GM19193 (cell line): Measurements from ENCODE around the gene PKD1.

ENCODE experiments used
- POLR2A ChIP-seq: IDR thresholded peaks from 4 replicates; pipeline ENCODE4 v1.6.1; 2011; ENCODE audit not compliant: insufficient read depth, insufficient read length; ENCODE audit errors: extremely low read depth

The PKD1 gene

GRCh38 chr16:2149630-2150417, 14.1 kb upstream of the PKD1 start:
- no peak for TF ChIP-seq POLR2A

DNA sequence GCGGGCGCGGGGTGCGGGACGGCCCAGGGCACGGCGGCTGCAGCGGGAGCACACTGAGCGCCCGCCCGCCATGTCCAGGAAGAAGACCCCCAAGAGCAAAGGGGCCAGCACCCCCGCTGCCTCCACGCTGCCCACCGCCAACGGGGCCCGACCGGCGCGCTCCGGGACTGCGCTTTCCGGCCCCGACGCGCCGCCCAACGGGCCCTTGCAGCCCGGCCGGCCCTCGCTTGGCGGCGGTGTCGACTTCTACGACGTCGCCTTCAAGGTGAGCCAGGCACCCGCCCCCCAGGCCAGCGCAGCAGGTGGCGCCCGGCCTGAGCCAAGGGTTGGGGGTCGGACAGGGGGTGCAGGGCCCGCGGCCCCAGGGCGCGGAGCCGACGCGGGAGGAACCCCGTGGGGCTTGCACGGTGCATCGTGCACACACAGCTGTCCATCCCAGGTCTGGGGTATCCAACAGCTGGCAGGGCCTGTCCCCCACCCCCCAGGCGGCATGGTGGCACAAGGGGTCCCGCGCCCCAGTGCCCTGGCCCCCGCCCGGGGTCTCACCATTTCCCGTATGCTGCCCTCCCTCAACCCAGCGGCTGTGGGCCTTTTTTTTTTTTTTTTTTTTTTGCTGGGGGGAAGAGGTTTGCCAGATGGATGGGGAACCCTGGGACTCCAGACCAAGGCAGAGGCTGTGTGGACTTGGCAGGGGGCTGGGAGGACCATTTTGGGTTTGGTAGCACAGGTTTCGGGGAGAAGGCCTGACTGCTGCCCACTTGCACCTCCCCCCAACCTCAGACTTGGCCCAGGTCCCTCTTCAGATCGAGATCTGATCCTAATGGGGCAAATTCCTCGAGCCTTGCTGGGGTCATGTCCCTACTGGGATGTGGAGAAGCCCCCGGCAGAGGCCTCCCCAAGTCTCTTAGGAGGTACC, 13.3 kb upstream of the PKD1 start:
- no peak for TF ChIP-seq POLR2A

DNA sequence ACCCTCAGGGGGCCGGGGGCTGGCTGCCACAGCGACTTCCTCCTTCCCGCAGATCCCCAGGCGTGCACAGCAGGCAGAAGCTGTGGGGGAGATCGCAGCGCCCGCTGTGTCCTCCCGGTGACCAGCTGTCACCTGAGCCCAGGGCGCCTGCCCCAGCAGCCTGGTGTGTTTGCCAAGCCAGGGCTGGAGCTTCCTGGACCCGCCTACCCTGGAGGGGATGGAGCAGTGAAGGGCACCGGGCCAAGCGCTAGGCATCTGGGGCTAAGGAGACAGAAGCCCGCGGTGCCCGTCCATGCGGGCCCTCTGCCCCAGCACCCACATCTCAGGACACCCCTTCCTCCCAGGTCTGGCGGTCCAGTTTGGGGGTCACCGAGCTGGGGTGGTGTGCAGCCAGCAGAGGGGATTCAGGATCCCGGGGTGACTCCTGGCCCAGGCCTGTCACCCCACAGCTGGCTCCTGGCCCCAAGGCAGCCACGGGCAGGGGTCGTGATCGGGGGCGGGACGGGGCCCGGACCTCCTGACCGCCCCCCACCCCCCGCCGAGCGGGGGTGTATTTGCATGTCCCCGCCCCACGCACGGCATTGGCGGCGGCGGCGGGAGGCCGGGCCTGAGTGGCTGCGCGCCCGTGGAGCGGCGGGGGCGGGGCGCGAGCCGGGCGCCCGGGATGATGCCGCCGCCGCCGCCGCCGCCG, 12.4 kb upstream of the PKD1 start, which contains the start of gene RAB26:
Gene RAB26, plus strand, starts transcription at position 645 of the 691 bp plus-strand sequence. CDS start 159 bp downstream, outside the sequence.
- no peak for TF ChIP-seq POLR2A

DNA sequence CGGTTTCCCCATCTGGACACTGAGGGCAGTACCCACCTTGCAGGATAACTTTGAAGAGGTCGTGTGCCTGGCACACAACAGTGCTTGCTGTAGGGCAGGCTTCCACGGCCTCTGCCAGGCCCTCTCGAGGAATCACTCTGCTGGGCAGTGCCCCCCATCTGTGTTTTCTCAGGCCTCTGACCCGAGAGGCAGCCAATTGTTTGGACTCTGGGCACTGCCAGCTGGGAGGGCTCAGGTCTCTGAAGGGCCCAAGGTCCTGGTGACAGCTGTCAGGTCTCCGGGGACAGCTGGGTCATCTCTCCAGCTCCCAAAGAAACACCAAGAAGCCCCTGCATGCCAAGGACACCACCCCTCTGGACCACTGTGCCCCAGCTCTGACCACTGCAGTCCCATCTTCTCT, 11.7 kb upstream of the PKD1 start:
- TF ChIP-seq POLR2A = no peak

- TF ChIP-seq POLR2A = no peak
Observed at GRCh38 chr16:2145843-2146242, 10.1 kb upstream of the PKD1 start.

- no peak for TF ChIP-seq POLR2A
Observed at GRCh38 chr16:2143878-2144485, 8.3 kb upstream of the PKD1 start.

GRCh38 chr16:2142942-2143877, 7.5 kb upstream of the PKD1 start:
- no peak for TF ChIP-seq POLR2A

DNA sequence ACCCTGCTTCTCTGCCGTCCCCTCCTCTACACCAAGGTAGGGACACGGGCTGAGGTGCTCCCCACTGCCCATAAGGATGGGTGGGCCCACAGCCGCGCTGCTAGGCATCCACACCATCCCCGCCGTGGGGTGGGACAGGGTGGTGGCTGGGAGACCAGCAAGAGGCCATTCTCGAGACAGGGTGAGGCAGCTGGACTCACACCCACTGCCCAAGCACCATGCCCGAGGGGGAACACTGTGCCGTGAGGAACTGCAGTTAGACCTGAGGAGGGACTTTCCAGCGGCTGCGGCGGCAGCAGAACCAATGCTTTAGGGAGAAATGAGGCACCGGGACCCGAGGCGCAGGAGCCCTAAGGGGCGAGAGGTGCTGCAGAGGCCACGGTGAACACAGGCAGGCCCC, 13.3 kb downstream of the PKD1 start:
- no peak for TF ChIP-seq POLR2A

GRCh38 chr16:2121853-2122252, 13.8 kb downstream of the PKD1 start:
- no peak for TF ChIP-seq POLR2A

DNA sequence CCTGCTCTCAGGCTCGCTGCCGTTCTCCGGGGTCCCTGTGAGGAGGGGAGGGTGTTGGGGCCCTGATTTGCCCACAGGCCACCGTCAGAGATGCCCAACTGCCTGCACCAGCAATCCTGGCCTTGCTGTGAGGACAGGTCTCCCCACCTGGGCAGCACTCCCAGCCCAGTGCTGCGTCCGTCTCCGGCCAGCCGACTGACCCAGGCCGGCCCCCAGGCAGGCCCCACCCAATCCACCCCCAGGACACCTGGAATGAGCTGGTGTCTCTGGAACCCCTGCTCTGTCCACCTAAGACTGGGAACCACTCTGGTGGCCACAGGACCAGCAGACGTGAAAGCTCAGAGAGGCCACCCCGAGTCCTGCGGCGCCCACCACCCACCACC, 20.1 kb downstream of the PKD1 start:
- no peak for TF ChIP-seq POLR2A

DNA sequence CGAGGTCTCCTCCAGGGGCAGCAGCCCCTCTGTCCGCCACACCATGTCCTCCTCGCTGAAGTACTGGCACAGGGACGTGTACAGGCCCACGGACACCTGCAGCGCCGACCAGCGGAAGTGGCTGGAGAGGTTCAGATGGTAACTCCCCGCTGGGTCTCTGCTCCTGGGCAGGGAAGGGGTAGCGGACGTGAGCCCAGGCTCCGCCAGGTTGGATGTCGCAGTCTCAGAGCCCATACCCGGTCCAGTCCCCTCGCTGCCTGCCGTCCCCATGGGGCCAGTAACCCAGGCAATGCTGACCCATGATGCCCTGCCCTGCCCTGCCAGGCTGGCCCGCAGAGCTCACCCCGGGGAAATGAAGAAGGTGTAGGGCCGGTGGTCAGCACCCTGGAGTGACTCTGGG, 33.2 kb downstream of the PKD1 start:
- TF ChIP-seq POLR2A = no peak

DNA sequence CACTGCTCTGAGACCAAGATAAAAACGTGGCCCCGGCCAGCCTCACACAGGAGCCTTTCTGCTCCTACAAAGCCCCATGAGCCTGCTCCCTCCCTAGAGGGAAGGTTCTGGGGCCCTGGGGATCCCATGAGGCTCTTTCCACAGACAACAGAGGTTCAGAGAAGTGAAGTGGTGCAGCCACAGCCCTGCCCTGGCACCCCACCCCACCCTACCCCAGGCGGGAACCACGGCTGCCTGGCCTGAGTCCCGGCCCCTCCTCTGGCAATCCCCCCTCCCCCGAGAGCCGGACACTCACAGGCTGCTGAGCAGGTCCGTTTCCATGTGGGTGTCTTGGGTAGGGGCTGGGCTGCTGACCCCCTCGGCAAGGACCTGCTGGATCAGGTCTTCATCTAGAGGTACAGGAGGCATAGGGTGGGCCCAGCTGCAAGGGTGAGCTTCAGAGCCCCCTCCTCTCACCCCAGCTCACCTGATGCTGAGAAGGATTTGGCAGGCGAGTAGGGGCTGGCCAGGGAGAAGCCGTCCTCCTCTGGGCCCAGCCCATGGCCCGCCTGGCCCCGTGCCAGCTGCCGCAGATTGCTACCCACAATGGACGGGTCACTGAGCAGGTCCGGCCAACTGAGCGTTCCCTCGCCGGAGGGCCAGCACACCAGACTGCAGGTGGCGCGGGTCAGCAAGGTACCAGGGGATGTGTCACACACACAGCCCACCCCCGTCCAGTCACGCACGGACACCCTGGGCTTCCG, 38.7 kb downstream of the PKD1 start:
- no peak for TF ChIP-seq POLR2A
